Kidney epithelial cell (primary cell): ENCODE measurements around the gene B4GALT1. TPM values are rescaled to one million over a fixed set of nuclear protein-coding genes. Genes with fewer than 3 reads are reported as not detected.

Experiments
- DNase-seq: peaks from one replicate; pipeline ENCODE4 v3.0.0-alpha.2; 2010; ENCODE audit warnings: low read depth
- H3K27me3 ChIP-seq: 2 replicates; pipeline ENCODE4 v1.6.0; 2011; ENCODE audit warnings: low read length; ENCODE audit not compliant: control insufficient read depth, insufficient read depth
- H3K36me3 ChIP-seq: 2 replicates; pipeline ENCODE4 v1.5.1; 2011; ENCODE audit warnings: low read length; ENCODE audit not compliant: control insufficient read depth, insufficient read depth
- H3K4me3 ChIP-seq: 2 replicates; pipeline ENCODE4 v1.5.1; 2011; ENCODE audit warnings: low read depth, mild to moderate bottlenecking, control low read depth, low read length
- total RNA-seq: library from RNA; depleted of rRNA; stranded (reverse); fragments of >200 nt; gene quantifications from 2 replicates; pipeline ENCODE4 v1.2.3, GENCODE V29; 2015
- TF ChIP-seq, protein P1 (sequence below): IDR thresholded peaks from 2 replicates; pipeline ENCODE4 v1.5.1; 2011; ENCODE audit warnings: mild to moderate bottlenecking, moderate library complexity, low read length, control low read depth, inconsistent platforms; ENCODE audit not compliant: insufficient read depth, poor library complexity, severe bottlenecking

B4GALT1 gene
- total RNA-seq, 1 donor from 2014 or later = 86.1 TPM

DNA sequence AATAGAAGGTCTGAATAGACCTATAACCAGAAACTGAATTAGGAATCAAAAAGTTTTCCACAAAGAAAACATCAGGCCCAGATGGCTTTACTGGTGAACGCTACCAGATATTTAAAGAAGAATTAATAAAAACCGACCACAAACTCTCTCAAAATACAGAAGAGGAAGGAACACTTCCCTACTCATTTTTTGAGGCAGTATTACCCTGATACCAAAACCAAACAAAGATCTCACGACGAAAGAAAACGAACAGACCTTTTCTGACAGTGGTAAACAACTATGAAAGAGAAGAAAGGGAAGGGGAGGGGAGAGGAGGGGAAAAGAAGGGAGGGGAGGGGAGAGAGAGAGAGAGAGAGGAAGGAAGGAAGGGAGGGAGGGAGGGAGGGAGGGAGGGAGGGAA lies 13.5 kb downstream of the B4GALT1 start:
- no peak overlapping the region for H3K4me3 ChIP-seq
- DNase-seq = no peak
- TF ChIP-seq, protein P1, sequence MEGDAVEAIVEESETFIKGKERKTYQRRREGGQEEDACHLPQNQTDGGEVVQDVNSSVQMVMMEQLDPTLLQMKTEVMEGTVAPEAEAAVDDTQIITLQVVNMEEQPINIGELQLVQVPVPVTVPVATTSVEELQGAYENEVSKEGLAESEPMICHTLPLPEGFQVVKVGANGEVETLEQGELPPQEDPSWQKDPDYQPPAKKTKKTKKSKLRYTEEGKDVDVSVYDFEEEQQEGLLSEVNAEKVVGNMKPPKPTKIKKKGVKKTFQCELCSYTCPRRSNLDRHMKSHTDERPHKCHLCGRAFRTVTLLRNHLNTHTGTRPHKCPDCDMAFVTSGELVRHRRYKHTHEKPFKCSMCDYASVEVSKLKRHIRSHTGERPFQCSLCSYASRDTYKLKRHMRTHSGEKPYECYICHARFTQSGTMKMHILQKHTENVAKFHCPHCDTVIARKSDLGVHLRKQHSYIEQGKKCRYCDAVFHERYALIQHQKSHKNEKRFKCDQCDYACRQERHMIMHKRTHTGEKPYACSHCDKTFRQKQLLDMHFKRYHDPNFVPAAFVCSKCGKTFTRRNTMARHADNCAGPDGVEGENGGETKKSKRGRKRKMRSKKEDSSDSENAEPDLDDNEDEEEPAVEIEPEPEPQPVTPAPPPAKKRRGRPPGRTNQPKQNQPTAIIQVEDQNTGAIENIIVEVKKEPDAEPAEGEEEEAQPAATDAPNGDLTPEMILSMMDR = no peak
- no peaks in the 10 kb centered on the region for H3K27me3 ChIP-seq
- H3K36me3 ChIP-seq = no peaks in the 10 kb centered on the region

DNA sequence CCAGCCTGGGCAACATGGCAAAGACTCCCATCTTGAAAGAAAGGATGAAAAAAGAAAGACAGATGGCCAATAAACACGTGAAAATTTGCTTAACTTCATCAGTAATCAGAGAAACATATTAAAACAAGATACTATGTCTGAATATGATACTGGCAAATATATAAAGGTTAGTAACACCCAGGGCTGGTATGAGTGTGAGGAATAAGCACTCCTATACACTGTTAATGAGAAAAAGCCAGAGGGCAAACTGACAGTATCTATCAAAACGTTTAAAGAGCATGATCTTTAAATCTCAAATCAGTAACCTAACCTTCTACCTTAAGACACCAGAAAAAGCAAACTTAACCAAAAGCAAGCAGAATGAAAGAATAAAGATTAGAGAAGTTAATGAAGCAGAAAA lies 14.1 kb downstream of the B4GALT1 start:
- no peak for DNase-seq
- TF ChIP-seq, protein P1 = no peak
- Histone ChIP-seq H3K36me3 (no peaks in the 10 kb centered on the region), H3K4me3 (no peak overlapping the region), H3K27me3 (no peaks in the 10 kb centered on the region)

DNA sequence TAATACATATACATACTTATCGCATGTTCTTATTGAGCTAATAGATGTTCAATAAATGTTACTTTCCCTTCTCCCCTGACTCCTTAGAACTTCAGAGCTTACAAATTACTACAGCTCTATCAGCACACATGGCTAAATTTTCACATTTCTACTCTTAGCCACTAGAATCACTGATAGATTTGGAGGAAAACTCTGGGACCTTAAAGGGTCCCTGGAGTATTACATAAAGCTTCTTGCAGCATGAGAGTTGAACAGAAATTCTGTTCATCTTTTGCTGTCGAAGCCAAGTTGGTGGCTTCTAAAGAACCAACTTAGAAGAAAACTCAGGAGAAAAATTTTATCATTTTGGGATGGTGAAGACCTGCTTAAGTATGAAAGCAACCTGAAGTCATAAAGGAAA lies 15.5 kb downstream of the B4GALT1 start:
- Histone ChIP-seq H3K36me3 (no peaks in the 10 kb centered on the region), H3K4me3 (no peak overlapping the region), H3K27me3 (no peaks in the 10 kb centered on the region)
- DNase-seq = no peak
- TF ChIP-seq, protein P1 = no peak

DNA sequence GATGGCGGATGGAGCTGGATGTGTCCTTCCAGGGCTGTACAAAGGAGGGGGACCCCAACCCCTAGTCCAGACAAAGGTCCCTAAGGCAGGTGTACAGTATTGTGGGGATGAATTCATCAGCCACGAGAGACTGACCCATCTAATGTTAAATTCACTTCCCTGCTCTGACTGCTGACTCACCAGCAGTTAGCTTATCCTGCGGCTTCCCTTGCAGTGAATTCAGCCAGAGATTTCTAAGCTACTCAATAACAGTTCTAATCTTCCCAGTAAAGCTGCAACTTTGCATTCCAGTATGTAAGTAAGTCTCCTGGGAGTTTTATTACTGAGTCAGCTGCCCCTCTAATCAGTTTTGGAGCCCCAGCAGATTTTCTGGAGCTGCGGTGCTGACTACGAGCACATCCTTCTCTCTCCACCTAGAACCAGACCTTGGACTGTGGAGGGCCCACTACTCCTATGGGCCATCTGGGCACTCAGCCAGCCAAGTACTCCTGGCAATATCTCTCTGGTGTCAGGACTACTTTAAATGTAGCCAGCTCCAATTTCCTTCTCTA lies 16.1 kb downstream of the B4GALT1 start:
- no peaks in the 10 kb centered on the region for H3K27me3 ChIP-seq
- DNase-seq = no peak
- no peaks in the 10 kb centered on the region for H3K36me3 ChIP-seq
- TF ChIP-seq, protein P1 = no peak
- H3K4me3 ChIP-seq = no peak overlapping the region

DNA sequence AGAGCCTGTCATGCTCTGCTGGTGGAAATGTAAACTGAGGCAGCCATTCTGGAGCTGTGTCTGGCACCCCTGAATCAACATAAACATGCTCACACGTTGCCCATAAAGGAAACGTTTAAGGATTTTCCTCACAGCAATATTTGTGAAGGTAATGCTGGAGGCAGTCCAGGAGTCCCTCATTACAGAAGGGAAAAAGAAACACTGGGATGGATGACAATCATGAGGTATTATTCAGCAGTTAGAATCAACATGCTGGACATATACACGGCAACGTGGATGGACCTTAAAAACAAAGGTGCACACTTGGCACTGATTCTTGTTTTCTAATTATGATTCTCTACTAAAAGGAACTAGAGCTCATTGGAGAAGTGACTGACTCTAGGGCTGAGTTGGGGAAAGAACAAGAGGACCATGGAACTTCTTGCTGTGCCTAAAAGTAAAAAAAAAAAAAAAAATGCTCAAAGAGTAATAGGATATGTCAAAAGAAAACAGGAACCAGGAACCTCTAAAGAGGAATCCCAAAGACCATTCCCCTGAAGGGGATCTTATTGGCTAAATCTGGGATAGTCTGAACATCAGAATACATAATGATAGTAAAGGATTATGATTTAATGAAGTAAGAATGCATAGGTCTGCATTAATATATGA lies 18.6 kb downstream of the B4GALT1 start:
- TF ChIP-seq, protein P1 = no peak
- Histone ChIP-seq H3K27me3 (no peaks in the 10 kb centered on the region), H3K4me3 (no peak overlapping the region), H3K36me3 (no peaks in the 10 kb centered on the region)
- DNase-seq = no peak
